ENCODE results near the gene TMA7B.

TMA7B gene

GRCh38 chr22:39932918-39933649 is 27.1 kb upstream of the TMA7B start:
- in situ Hi-C loops (cut with MboI; ENCODE audit: low sequenced_read_pairs), result no loop called here

- in situ Hi-C loops (cut with MboI; ENCODE audit: low sequenced_read_pairs), result no loop called here
Observed at GRCh38 chr22:39933741-39934140, 26.5 kb upstream of the TMA7B start.

GRCh38 chr22:39935116-39935515 is 25.1 kb upstream of the TMA7B start:
- in situ Hi-C loops (cut with MboI; ENCODE audit: low sequenced_read_pairs), result no loop called here

GRCh38 chr22:39935612-39936011 is 24.6 kb upstream of the TMA7B start:
- in situ Hi-C loops (cut with MboI; ENCODE audit: low sequenced_read_pairs), result no loop called here

- in situ Hi-C loops (cut with MboI; ENCODE audit: low sequenced_read_pairs), result no loop called here
Observed at GRCh38 chr22:39936523-39937145, 23.6 kb upstream of the TMA7B start.

- in situ Hi-C loops (cut with MboI; ENCODE audit: low sequenced_read_pairs), result no loop called here
Observed at GRCh38 chr22:39937906-39938305, 22.3 kb upstream of the TMA7B start.

- in situ Hi-C loops (cut with MboI; ENCODE audit: low sequenced_read_pairs), result no loop called here
Observed at GRCh38 chr22:39938509-39939111, 21.6 kb upstream of the TMA7B start.

- in situ Hi-C loops (cut with MboI; ENCODE audit: low sequenced_read_pairs), result no loop called here
Observed at GRCh38 chr22:39939830-39940229, 20.4 kb upstream of the TMA7B start.

- in situ Hi-C loops (cut with MboI; ENCODE audit: low sequenced_read_pairs), result no loop called here
Observed at GRCh38 chr22:39940757-39941305, 19.4 kb upstream of the TMA7B start.

- in situ Hi-C loops (cut with MboI; ENCODE audit: low sequenced_read_pairs), result no loop called here
Observed at GRCh38 chr22:39941601-39942000, 18.6 kb upstream of the TMA7B start.

- in situ Hi-C loops (cut with MboI; ENCODE audit: low sequenced_read_pairs), result no loop called here
Observed at GRCh38 chr22:39942439-39943230, 17.6 kb upstream of the TMA7B start.

- in situ Hi-C loops (cut with MboI; ENCODE audit: low sequenced_read_pairs), result no loop called here
Observed at GRCh38 chr22:39943337-39943736, 16.9 kb upstream of the TMA7B start.

GRCh38 chr22:39943953-39944872 is 16.0 kb upstream of the TMA7B start:
- in situ Hi-C loops (cut with MboI; ENCODE audit: low sequenced_read_pairs), result no loop called here

GRCh38 chr22:39946126-39946502 is 14.1 kb upstream of the TMA7B start:
- in situ Hi-C loops (cut with MboI; ENCODE audit: low sequenced_read_pairs), result no loop called here

- in situ Hi-C loops (cut with MboI; ENCODE audit: low sequenced_read_pairs), result no loop called here
Observed at GRCh38 chr22:39946503-39947219, 13.5 kb upstream of the TMA7B start.

- in situ Hi-C loops (cut with MboI; ENCODE audit: low sequenced_read_pairs), result no loop called here
Observed at GRCh38 chr22:39947220-39948216, 12.7 kb upstream of the TMA7B start.

- in situ Hi-C loops (cut with MboI; ENCODE audit: low sequenced_read_pairs), result no loop called here
Observed at GRCh38 chr22:39949964-39950737, 10.0 kb upstream of the TMA7B start.
